Testis (tissue), 2 donors: ENCODE measurements around the gene PGLYRP4.

Experiments
- POLR2A ChIP-seq: fragments of 450-650 bp; IDR thresholded peaks from one replicate; pipeline ENCODE4 v1.6.1; 2017; ENCODE audit warnings: antibody characterized with exemption, mild to moderate bottlenecking, moderate library complexity
- TF ChIP-seq, protein P1 (sequence below), 3 experiments: fragments of 450-650 bp in 2 of 3; fragments of 200-600 bp in 1 of 3; sonication (generic) in 1 of 3; IDR thresholded peaks; one replicate each; pipeline ENCODE4 v1.5.1; 2016 to 2019; ENCODE audit warnings: antibody characterized with exemption in 3 of 3, mild to moderate bottlenecking in 2 of 3, moderate library complexity in 1 of 3

DNA sequence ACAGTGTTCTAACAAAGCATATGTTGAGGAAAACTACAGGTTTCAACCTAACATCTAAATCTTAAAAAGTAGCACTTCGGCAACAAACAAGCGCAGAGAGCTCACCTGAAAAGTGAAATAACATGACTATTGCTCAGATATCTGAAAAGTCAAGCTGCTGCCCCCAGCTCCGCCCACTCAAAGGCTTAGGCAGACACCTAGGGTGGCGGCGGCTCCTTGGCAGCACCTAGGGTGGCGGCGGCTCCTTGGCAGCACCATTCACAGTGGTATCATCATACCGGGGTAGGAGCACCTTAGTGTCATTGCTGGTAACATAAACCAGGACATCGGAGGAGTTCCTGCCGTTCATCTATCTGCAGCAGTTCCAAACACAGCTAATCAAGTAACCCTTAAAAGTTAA lies 30.9 kb upstream of the PGLYRP4 start:
- no peak for TF ChIP-seq POLR2A
- TF ChIP-seq, protein P1, sequence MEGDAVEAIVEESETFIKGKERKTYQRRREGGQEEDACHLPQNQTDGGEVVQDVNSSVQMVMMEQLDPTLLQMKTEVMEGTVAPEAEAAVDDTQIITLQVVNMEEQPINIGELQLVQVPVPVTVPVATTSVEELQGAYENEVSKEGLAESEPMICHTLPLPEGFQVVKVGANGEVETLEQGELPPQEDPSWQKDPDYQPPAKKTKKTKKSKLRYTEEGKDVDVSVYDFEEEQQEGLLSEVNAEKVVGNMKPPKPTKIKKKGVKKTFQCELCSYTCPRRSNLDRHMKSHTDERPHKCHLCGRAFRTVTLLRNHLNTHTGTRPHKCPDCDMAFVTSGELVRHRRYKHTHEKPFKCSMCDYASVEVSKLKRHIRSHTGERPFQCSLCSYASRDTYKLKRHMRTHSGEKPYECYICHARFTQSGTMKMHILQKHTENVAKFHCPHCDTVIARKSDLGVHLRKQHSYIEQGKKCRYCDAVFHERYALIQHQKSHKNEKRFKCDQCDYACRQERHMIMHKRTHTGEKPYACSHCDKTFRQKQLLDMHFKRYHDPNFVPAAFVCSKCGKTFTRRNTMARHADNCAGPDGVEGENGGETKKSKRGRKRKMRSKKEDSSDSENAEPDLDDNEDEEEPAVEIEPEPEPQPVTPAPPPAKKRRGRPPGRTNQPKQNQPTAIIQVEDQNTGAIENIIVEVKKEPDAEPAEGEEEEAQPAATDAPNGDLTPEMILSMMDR (IDR thresholded peaks at IDR 0.05): no peak
